HUES48 (cell line): ENCODE data around the gene PI4K2B.
A peak's percentile ranks its signal among the peaks of the same experiment; 100 is the strongest.

Source experiments
- H3K27ac ChIP-seq: one replicate; pipeline ENCODE4 v1.7.0; 2013; ENCODE audit warnings: low read depth, low read length, inconsistent platforms
- H3K27me3 ChIP-seq: 2 replicates; pipeline ENCODE4 v1.6.1; 2013; ENCODE audit warnings: mild to moderate bottlenecking, low read length; ENCODE audit not compliant: control insufficient read depth, insufficient read depth
- H3K36me3 ChIP-seq: 2 replicates; pipeline ENCODE4 v1.6.1; 2013; ENCODE audit warnings: low read length; ENCODE audit not compliant: control insufficient read depth, insufficient read depth
- H3K4me1 ChIP-seq: 2 replicates; pipeline ENCODE4 v1.6.1; 2013; ENCODE audit warnings: mild to moderate bottlenecking, low read length; ENCODE audit not compliant: control insufficient read depth, insufficient read depth
- H3K4me3 ChIP-seq: 2 replicates; pipeline ENCODE4 v1.5.1; 2013; ENCODE audit warnings: mild to moderate bottlenecking, low read depth, low read length
- H3K9ac ChIP-seq: 2 replicates; pipeline ENCODE4 v1.6.1; 2013; ENCODE audit warnings: mild to moderate bottlenecking, low read depth, low read length, moderate library complexity
- H3K9me3 ChIP-seq: 2 replicates; pipeline ENCODE4 v1.6.1; 2013; ENCODE audit warnings: low read length; ENCODE audit not compliant: control insufficient read depth, insufficient read depth

The PI4K2B gene

GRCh38 chr4:25280210-25280609 is 46.4 kb downstream of the PI4K2B start:
- Histone ChIP-seq H3K27me3 (no peaks in the 10 kb centered on the region), H3K4me1 (no peaks in the 10 kb centered on the region), H3K4me3 (no peak overlapping the region), H3K36me3 (peaks cover 3% of the 10 kb centered on the region; the same call in 1 of the 2 replicates), H3K27ac (no peak overlapping the region), H3K9me3 (no peaks in the 10 kb centered on the region), H3K9ac (no peak overlapping the region)

GRCh38 chr4:25283948-25284347 is 50.1 kb downstream of the PI4K2B start:
- H3K9me3 ChIP-seq = no peaks in the 10 kb centered on the region
- no peak overlapping the region for H3K27ac ChIP-seq
- no peak overlapping the region for H3K4me3 ChIP-seq
- no peak overlapping the region for H3K9ac ChIP-seq
- H3K27me3 ChIP-seq = no peaks in the 10 kb centered on the region
- no peaks in the 10 kb centered on the region for H3K4me1 ChIP-seq
- H3K36me3 ChIP-seq = no peaks in the 10 kb centered on the region

GRCh38 chr4:25284466-25284865 is 50.6 kb downstream of the PI4K2B start:
- no peak overlapping the region for H3K4me3 ChIP-seq
- no peak overlapping the region for H3K9ac ChIP-seq
- H3K9me3 ChIP-seq = no peaks in the 10 kb centered on the region
- no peaks in the 10 kb centered on the region for H3K27me3 ChIP-seq
- no peaks in the 10 kb centered on the region for H3K4me1 ChIP-seq
- no peaks in the 10 kb centered on the region for H3K36me3 ChIP-seq
- no peak overlapping the region for H3K27ac ChIP-seq

GRCh38 chr4:25290490-25291067 is 56.7 kb downstream of the PI4K2B start:
- Histone ChIP-seq H3K4me1 (no peaks in the 10 kb centered on the region), H3K9ac (no peak overlapping the region), H3K27me3 (no peaks in the 10 kb centered on the region), H3K36me3 (no peaks in the 10 kb centered on the region), H3K27ac (no peak overlapping the region), H3K4me3 (no peak overlapping the region), H3K9me3 (no peaks in the 10 kb centered on the region)

- Histone ChIP-seq H3K4me1 (no peaks in the 10 kb centered on the region), H3K4me3 (no peak overlapping the region), H3K9ac (no peak overlapping the region), H3K9me3 (no peaks in the 10 kb centered on the region), H3K27me3 (no peaks in the 10 kb centered on the region), H3K27ac (no peak overlapping the region), H3K36me3 (no peaks in the 10 kb centered on the region)
Observed at GRCh38 chr4:25291158-25291733, 57.4 kb downstream of the PI4K2B start.

GRCh38 chr4:25297528-25298242 is 63.9 kb downstream of the PI4K2B start:
- Histone ChIP-seq H3K27me3 (no peaks in the 10 kb centered on the region), H3K27ac (no peak overlapping the region), H3K36me3 (no peaks in the 10 kb centered on the region), H3K9ac (no peak overlapping the region), H3K4me3 (no peak overlapping the region), H3K9me3 (no peaks in the 10 kb centered on the region), H3K4me1 (peaks cover 11% of the 10 kb centered on the region; the same call in 1 of the 2 replicates)

GRCh38 chr4:25299476-25300203 is 65.8 kb downstream of the PI4K2B start:
- no peaks in the 10 kb centered on the region for H3K36me3 ChIP-seq
- no peaks in the 10 kb centered on the region for H3K27me3 ChIP-seq
- H3K4me3 ChIP-seq = no peak overlapping the region
- H3K9me3 ChIP-seq = no peaks in the 10 kb centered on the region
- peak overlapping the region; percentile 8 for H3K27ac ChIP-seq
- peaks cover 11% of the 10 kb centered on the region; the same call in 1 of the 2 replicates for H3K4me1 ChIP-seq
- no peak overlapping the region for H3K9ac ChIP-seq

- Histone ChIP-seq H3K36me3 (no peaks in the 10 kb centered on the region), H3K9ac (no peak overlapping the region), H3K27ac (no peak overlapping the region), H3K27me3 (no peaks in the 10 kb centered on the region), H3K9me3 (no peaks in the 10 kb centered on the region), H3K4me3 (no peak overlapping the region), H3K4me1 (peaks cover 11% of the 10 kb centered on the region; the same call in 1 of the 2 replicates)
Observed at GRCh38 chr4:25301471-25301870, 67.6 kb downstream of the PI4K2B start.

GRCh38 chr4:25302626-25303025 is 68.8 kb downstream of the PI4K2B start:
- Histone ChIP-seq H3K4me3 (no peak overlapping the region), H3K36me3 (no peaks in the 10 kb centered on the region), H3K27me3 (no peaks in the 10 kb centered on the region), H3K27ac (no peak overlapping the region), H3K9me3 (no peaks in the 10 kb centered on the region), H3K9ac (no peak overlapping the region), H3K4me1 (peaks cover 11% of the 10 kb centered on the region; the same call in 1 of the 2 replicates)

GRCh38 chr4:25303578-25303977 is 69.7 kb downstream of the PI4K2B start:
- Histone ChIP-seq H3K4me1 (peaks cover 11% of the 10 kb centered on the region; the same call in 1 of the 2 replicates), H3K27me3 (no peaks in the 10 kb centered on the region), H3K9ac (no peak overlapping the region), H3K4me3 (no peak overlapping the region), H3K9me3 (no peaks in the 10 kb centered on the region), H3K27ac (no peak overlapping the region), H3K36me3 (no peaks in the 10 kb centered on the region)
